ENCODE results near the gene SIRT5.

DNA sequence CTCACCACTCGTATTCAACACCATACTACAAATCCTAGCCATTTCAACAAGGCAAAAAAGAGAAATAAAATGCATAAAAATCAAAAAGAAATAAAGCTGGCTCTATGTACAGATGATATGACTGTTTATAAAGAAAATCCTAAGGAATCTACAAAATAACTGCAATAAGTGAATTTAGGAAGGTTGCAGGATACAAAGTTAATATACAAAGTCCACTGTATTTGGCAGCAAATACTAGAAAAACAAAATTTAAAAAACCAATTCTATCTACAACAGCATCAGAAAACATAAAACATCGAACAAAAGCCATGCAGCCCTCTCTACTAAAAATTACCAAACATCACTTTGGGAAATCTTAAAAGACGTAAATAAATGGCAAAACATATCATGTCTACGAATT lies 89.6 kb downstream of the SIRT5 start:
- TF ChIP-seq EZH2 (IDR thresholded peaks at IDR 0.05; ENCODE audit: insufficient read depth, poor library complexity, severe bottlenecking) = no peak
- no peak for TF ChIP-seq EZH2phosphoT487 (IDR thresholded peaks at IDR 0.05; ENCODE audit: insufficient read depth, low read depth)

Measured in GM23248 (cell line).